H1 (cell line): ENCODE measurements around the gene MINDY3. TPM values are rescaled to one million over a fixed set of nuclear protein-coding genes. Genes with fewer than 3 reads are reported as not detected.

ENCODE experiments used
- CTCF ChIA-PET: fragments of 300-600 bp; sonication (Branson Sonifier 250); formaldehyde crosslinking; loops from one replicate; lab custom pipeline; 2021; ENCODE audit not compliant: partially characterized antibody; lab: Charles Lee
- POLR2A ChIA-PET: fragments of 300-600 bp; sonication (Branson Sonifier 250); formaldehyde crosslinking; loops from one replicate; lab custom pipeline; 2021; ENCODE audit warnings: inconsistent platforms; ENCODE audit not compliant: partially characterized antibody; lab: Charles Lee
- DNase-seq, 2 experiments: peaks; one replicate each; pipeline versions ENCODE4 v3.0.0 to v3.0.0-alpha.2; 2010 to 2022; ENCODE audit warnings: low spot score in 2 of 2, low read depth in 1 of 2, mixed read lengths in 1 of 2
- FAIRE-seq: peaks from 2 replicates; lab custom pipeline; 2011; peaks lifted over from hg19 to GRCh38; lab: Jason Lieb, UNC
- H2AFZ ChIP-seq: 2 replicates; pipeline ENCODE4 v1.8.1; 2012; ENCODE audit warnings: low read length, inconsistent platforms
- H2AK5ac ChIP-seq: 2 replicates; pipeline ENCODE4 v1.6.1; 2013; ENCODE audit warnings: low read depth, low read length
- H2BK120ac ChIP-seq: replicated peaks from 2 replicates; pipeline ENCODE3; 2013; ENCODE audit warnings: low read depth, low read length, inconsistent platforms
- H2BK12ac ChIP-seq: 2 replicates; pipeline ENCODE4 v1.6.1; 2013; ENCODE audit warnings: low read depth, low read length
- H2BK15ac ChIP-seq: 2 replicates; pipeline ENCODE4 v1.6.1; 2013; ENCODE audit warnings: low read length
- H2BK20ac ChIP-seq: 2 replicates; pipeline ENCODE4 v1.6.1; 2013; ENCODE audit warnings: low read length
- H2BK5ac ChIP-seq: 2 replicates; pipeline ENCODE4 v1.6.1; 2013; ENCODE audit warnings: low read depth, low read length
- H3K14ac ChIP-seq: 2 replicates; pipeline ENCODE4 v1.6.1; 2013; ENCODE audit warnings: inconsistent platforms; ENCODE audit not compliant: insufficient read length
- H3K18ac ChIP-seq: 2 replicates; pipeline ENCODE4 v1.6.1; 2013; ENCODE audit warnings: low read length; ENCODE audit errors: extremely low read depth
- H3K23ac ChIP-seq: 2 replicates; pipeline ENCODE4 v1.6.1; 2013; ENCODE audit warnings: inconsistent platforms; ENCODE audit not compliant: insufficient read length
- H3K23me2 ChIP-seq: 2 replicates; pipeline ENCODE4 v1.6.1; 2013; ENCODE audit warnings: low read depth, low read length
- H3K27ac ChIP-seq: 2 replicates; pipeline ENCODE4 v1.6.1; 2011; ENCODE audit warnings: low read depth, low read length, inconsistent platforms
- H3K27me3 ChIP-seq, 4 experiments: replicated peaks in 1 of 4; 1 replicate in 1 of 4; 2 replicates in 3 of 4; pipeline versions ENCODE4 v1.6.1 to v1.8.1; 2011 to 2013; ENCODE audit warnings: low read length in 3 of 4, mild to moderate bottlenecking in 3 of 4, inconsistent platforms in 2 of 4, mixed read lengths in 2 of 4, moderate library complexity in 1 of 4; ENCODE audit not compliant: control insufficient read depth in 3 of 4, insufficient read depth in 3 of 4; ENCODE audit errors: extremely low read depth in 1 of 4
- H3K36me3 ChIP-seq, 4 experiments: 2 replicates each; pipeline versions ENCODE4 v1.6.1 to v1.8.1; 2011 to 2013; ENCODE audit warnings: mild to moderate bottlenecking in 4 of 4, low read length in 3 of 4, moderate library complexity in 2 of 4, control low read depth in 1 of 4, inconsistent platforms in 1 of 4; ENCODE audit not compliant: insufficient read depth in 4 of 4, control insufficient read depth in 2 of 4
- H3K4ac ChIP-seq: replicated peaks from 2 replicates; pipeline ENCODE3; 2013; ENCODE audit warnings: low read length, low read depth, mixed read lengths, inconsistent platforms; ENCODE audit not compliant: insufficient read length
- H3K4me1 ChIP-seq, 4 experiments: replicated peaks in 1 of 4; 1 replicate in 1 of 4; 2 replicates in 3 of 4; pipeline versions ENCODE4 v1.6.1 to v1.8.1; 2011 to 2013; ENCODE audit warnings: low read length in 3 of 4, inconsistent platforms in 2 of 4, mixed read lengths in 1 of 4; ENCODE audit not compliant: insufficient read depth in 4 of 4, control insufficient read depth in 3 of 4
- H3K4me2 ChIP-seq, 2 experiments: 2 replicates each; pipeline versions ENCODE4 v1.6.1 to v1.8.1; 2011 to 2013; ENCODE audit warnings: low read depth in 2 of 2, low read length in 2 of 2, control low read depth in 1 of 2, inconsistent platforms in 1 of 2, mild to moderate bottlenecking in 1 of 2; ENCODE audit not compliant: insufficient read depth in 1 of 2
- H3K4me3 ChIP-seq, 4 experiments: fragments of 200-600, 300-600 bp in 1 of 4; sonication (generic), shearing (Covaris generic), sonication (Bioruptor Twin) in 1 of 4; 2 replicates each; pipeline versions ENCODE4 v1.5.1 to v1.8.1; 2011 to 2016; ENCODE audit warnings: low read length in 4 of 4, low read depth in 3 of 4, control low read depth in 2 of 4, inconsistent platforms in 2 of 4, mild to moderate bottlenecking in 2 of 4, mixed read lengths in 1 of 4, moderate library complexity in 1 of 4; ENCODE audit not compliant: insufficient read depth in 2 of 4; ENCODE audit errors: extremely low read depth in 1 of 4
- H3K56ac ChIP-seq: replicated peaks from 2 replicates; pipeline ENCODE3; 2013; ENCODE audit warnings: low read depth, mild to moderate bottlenecking, mixed read lengths, low read length, inconsistent platforms; ENCODE audit not compliant: insufficient read length
- H3K79me1 ChIP-seq: 2 replicates; pipeline ENCODE4 v1.6.1; 2013; ENCODE audit warnings: low read depth, low read length, control low read depth
- H3K79me2 ChIP-seq, 2 experiments: 2 replicates each; pipeline versions ENCODE4 v1.6.1 to v1.8.1; 2012 to 2013; ENCODE audit warnings: low read length in 2 of 2, mild to moderate bottlenecking in 2 of 2, inconsistent platforms in 1 of 2; ENCODE audit not compliant: insufficient read depth in 2 of 2, control insufficient read depth in 1 of 2
- H3K9ac ChIP-seq, 4 experiments: replicated peaks in 1 of 4; 1 replicate in 1 of 4; 2 replicates in 3 of 4; pipeline versions ENCODE4 v1.6.1 to v1.8.1; 2011 to 2013; ENCODE audit warnings: low read depth in 3 of 4, low read length in 3 of 4, control low read depth in 2 of 4, mild to moderate bottlenecking in 2 of 4, moderate library complexity in 2 of 4, inconsistent platforms in 1 of 4; ENCODE audit errors: extremely low read depth in 1 of 4
- H3K9me3 ChIP-seq, 2 experiments: 2 replicates each; pipeline versions ENCODE4 v1.6.1 to v1.8.1; 2012 to 2013; ENCODE audit warnings: mild to moderate bottlenecking in 2 of 2, moderate library complexity in 2 of 2, control low read depth in 1 of 2, inconsistent platforms in 1 of 2, low read depth in 1 of 2, low read length in 1 of 2, mixed read lengths in 1 of 2; ENCODE audit not compliant: insufficient read depth in 2 of 2
- H4K20me1 ChIP-seq, 2 experiments: replicated peaks in 1 of 2; 2 replicates each; pipeline versions ENCODE3 to v1.8.1; 2011 to 2013; ENCODE audit warnings: inconsistent platforms in 2 of 2, low read length in 2 of 2, mild to moderate bottlenecking in 1 of 2; ENCODE audit not compliant: insufficient read depth in 2 of 2, control insufficient read depth in 1 of 2
- H4K5ac ChIP-seq: 2 replicates; pipeline ENCODE4 v1.6.1; 2013; ENCODE audit warnings: low read length, low read depth, mixed read lengths, inconsistent platforms; ENCODE audit not compliant: insufficient read length
- H4K8ac ChIP-seq: 2 replicates; pipeline ENCODE4 v1.8.0; 2013; ENCODE audit warnings: mild to moderate bottlenecking, moderate library complexity, low read length, inconsistent platforms; ENCODE audit not compliant: insufficient read depth; ENCODE audit errors: extremely low read depth
- H4K91ac ChIP-seq: replicated peaks from 2 replicates; pipeline ENCODE3; 2013; ENCODE audit warnings: low read length, mixed read lengths, inconsistent platforms; ENCODE audit not compliant: insufficient read length
- ATF2 ChIP-seq: IDR thresholded peaks from 2 replicates; pipeline ENCODE4 v1.6.1; 2012; ENCODE audit warnings: low read length, inconsistent platforms
- KDM5A ChIP-seq: fragments of 200-600 bp; IDR thresholded peaks from 2 replicates; pipeline ENCODE4 v1.7.1; 2012; ENCODE audit warnings: mild to moderate bottlenecking, low read length, inconsistent platforms, mixed read lengths
- POLR2A ChIP-seq, 2 experiments: IDR thresholded peaks; 1 replicate in 1 of 2; 2 replicates in 1 of 2; pipeline ENCODE4 v1.6.1; 2011; ENCODE audit warnings: low read depth in 2 of 2, low read length in 2 of 2, mild to moderate bottlenecking in 2 of 2; ENCODE audit errors: control extremely low read depth in 1 of 2
- RBBP5 ChIP-seq: IDR thresholded peaks from 2 replicates; pipeline ENCODE4 v1.7.1; 2012; ENCODE audit warnings: low read depth, mild to moderate bottlenecking, inconsistent platforms, low read length, moderate library complexity, borderline replicate concordance
- RFX5 ChIP-seq: IDR thresholded peaks from 2 replicates; pipeline ENCODE4 v1.6.1; 2011; ENCODE audit warnings: low read depth, low read length, improper control_type of control experiment, borderline replicate concordance
- RXRA ChIP-seq: IDR thresholded peaks from 2 replicates; pipeline ENCODE4 v1.6.1; 2011; ENCODE audit warnings: low read depth, mild to moderate bottlenecking, low read length, moderate library complexity; ENCODE audit not compliant: insufficient read depth
- SUZ12 ChIP-seq: fragments of 200-600 bp; sonication (generic); IDR thresholded peaks from 2 replicates; pipeline ENCODE4 v1.6.1; 2012; ENCODE audit warnings: mild to moderate bottlenecking, inconsistent platforms, low read length, moderate library complexity, mixed read lengths
- WGBS, 2 experiments: shearing (Covaris generic) in 1 of 2; methylation state at CpG; one replicate each; pipeline versions ENCODE4 v1.1.6 to v1.1.7; 2013 to 2015; ENCODE audit warnings: low lambda C conversion rate in 2 of 2, mixed read lengths in 2 of 2, inconsistent platforms in 1 of 2, low coverage in 1 of 2, missing lambda C conversion rate in 1 of 2; ENCODE audit not compliant: insufficient replicate concordance in 2 of 2, insufficient coverage in 1 of 2, insufficient read length in 1 of 2; ENCODE audit errors: extremely low coverage in 1 of 2, missing lambda C conversion rate in 1 of 2; 5-methylcytosine and 5-hydroxymethylcytosine counted together
- polyA plus RNA-seq, 7 experiments: library from polyadenylated mRNA; depleted of rRNA in 3 of 7; stranded (reverse) in 5 of 7; unstranded in 2 of 7; fragments of >200 nt in 5 of 7; fragments of 200-250 nt in 2 of 7; gene quantifications; 1 replicate in 5 of 7; 2 replicates in 1 of 7; 4 replicates in 1 of 7; pipeline versions ENCODE4 v1.2.1 to v1.2.3, GENCODE V29; 2011 to 2013; ENCODE audit warnings: missing spikeins in 2 of 7, mixed read lengths in 2 of 7
- total RNA-seq: library from RNA; stranded (reverse); fragmentation: NEBNext Ultra II Directional; extraction: Animal tissue kit (Norgen Biotek cat#: 25700); gene quantifications from 2 replicates; pipeline ENCODE4 v1.2.1, GENCODE V29; 2021

MINDY3 gene
- total and polyA plus RNA-seq, 2 of the 8 experiments (the other 6 are each of a cell fraction or from before 2014, with no cell fraction given), result 4.6 to 13.6 TPM

- H4K5ac ChIP-seq, result no peak overlapping the region
Measured at GRCh38 chr10:15739254-15739970, 120.9 kb downstream of the MINDY3 start.

More at GRCh38 chr10:15739254-15739970, 120.9 kb downstream of the MINDY3 start:
- H3K14ac ChIP-seq, result no peak overlapping the region
- no peak overlapping the region for H3K4me3 ChIP-seq
- no peak overlapping the region for H2BK12ac ChIP-seq
- H3K36me3 ChIP-seq, result no peaks in the 10 kb centered on the region
- H3K27ac ChIP-seq, result no peak overlapping the region
- no peak overlapping the region for H3K18ac ChIP-seq
- no peak overlapping the region for H2AK5ac ChIP-seq
- H4K91ac ChIP-seq, result no peak overlapping the region
- H2BK5ac ChIP-seq, result no peak overlapping the region
- H2BK120ac ChIP-seq, result no peak overlapping the region
- no peak overlapping the region for H2BK15ac ChIP-seq
- H3K23ac ChIP-seq, result no peak overlapping the region
- FAIRE-seq, result no peak
- POLR2A ChIA-PET, result interaction anchor here (0.5 to 1.0 kb wide), 2 partner anchors 9 to 766 kb away, joined by 3 read pairs; no protein-coding TSS in a partner anchor
- H3K9ac ChIP-seq, result no peak overlapping the region
- H2AFZ ChIP-seq, result peak overlapping the region; percentile 76; the same call in 1 of the 2 replicates
- no peak overlapping the region for H3K4me2 ChIP-seq
- TF ChIP-seq KDM5A (no peak), ATF2 (no peak), RBBP5 (no peak), RXRA (no peak), SUZ12 (no peak), POLR2A (IDR thresholded peaks at IDR 0.05; ENCODE audit: control extremely low read depth in 1 of 2, low read depth in 2 of 2, low read length in 2 of 2) (no peak), RFX5 (no peak)
- CTCF ChIA-PET, result interaction anchor here (0.7 to 3.3 kb wide), 4 partner anchors 11 to 278 kb away, joined by 3 to 15 read pairs (median 3); partner anchors contain the start of gene ITGA8
- H3K4ac ChIP-seq, result no peak overlapping the region
- no peaks in the 10 kb centered on the region for H3K9me3 ChIP-seq
- no peak for DNase-seq
- H3K23me2 ChIP-seq, result no peaks in the 10 kb centered on the region
- no peaks in the 10 kb centered on the region for H3K79me1 ChIP-seq
- no peaks in the 10 kb centered on the region for H4K20me1 ChIP-seq
- no peak overlapping the region for H2BK20ac ChIP-seq
- H3K56ac ChIP-seq, result no peak overlapping the region
- H3K79me2 ChIP-seq, result no peaks in the 10 kb centered on the region
- no peaks in the 10 kb centered on the region for H3K4me1 ChIP-seq
- H3K27me3 ChIP-seq, result no peaks in the 10 kb centered on the region
- WGBS, 2 experiments, result 90% methylated on average over 9 of the region's 9 CpGs; no CpG with 5 or more reads in 1 of the 2 experiments
- H4K8ac ChIP-seq, result no peak overlapping the region
